Glutamatergic neuron (in vitro differentiated cells): ENCODE data around the gene PDPN. TPM values are rescaled to one million over a fixed set of nuclear protein-coding genes. Genes with fewer than 3 reads are reported as not detected.

ENCODE experiments used
- DNase-seq: peaks from one replicate; pipeline ENCODE4 v3.0.0; 2022
- H3K27ac Mint-ChIP-seq: one replicate; pipeline ENCODE4 v1.8.0; 2020; ENCODE audit warnings: mild to moderate bottlenecking, mixed read lengths, inconsistent platforms; ENCODE audit not compliant: unreplicated experiment
- H3K27me3 Mint-ChIP-seq: one replicate; pipeline ENCODE4 v1.8.0; 2020; ENCODE audit warnings: mild to moderate bottlenecking, moderate library complexity, mixed read lengths, inconsistent platforms; ENCODE audit not compliant: unreplicated experiment
- H3K36me3 Mint-ChIP-seq: one replicate; pipeline ENCODE4 v1.8.0; 2020; ENCODE audit warnings: mild to moderate bottlenecking, mixed read lengths, inconsistent platforms; ENCODE audit not compliant: unreplicated experiment
- H3K4me1 Mint-ChIP-seq: one replicate; pipeline ENCODE4 v1.8.0; 2020; ENCODE audit warnings: mild to moderate bottlenecking, low read depth, mixed read lengths, inconsistent platforms; ENCODE audit not compliant: unreplicated experiment
- H3K4me3 Mint-ChIP-seq: one replicate; pipeline ENCODE4 v1.8.0; 2020; ENCODE audit warnings: mild to moderate bottlenecking, mixed read lengths, inconsistent platforms; ENCODE audit not compliant: unreplicated experiment
- H3K9me3 Mint-ChIP-seq: one replicate; pipeline ENCODE4 v1.8.0; 2020; ENCODE audit warnings: mild to moderate bottlenecking, moderate library complexity, mixed read lengths, inconsistent platforms; ENCODE audit not compliant: unreplicated experiment
- CTCF ChIP-seq: fragments of 200-600 bp; sonication (generic); IDR thresholded peaks from one replicate; pipeline ENCODE4 v1.5.0; 2021; ENCODE audit not compliant: partially characterized antibody, unreplicated experiment
- total RNA-seq: library from RNA; stranded (reverse); fragmentation: NEBNext Ultra II Directional; extraction: Animal tissue kit (Norgen Biotek cat#: 25700); gene quantifications from one replicate; pipeline ENCODE4 v1.2.1, GENCODE V29; 2021; ENCODE audit not compliant: unreplicated experiment

The PDPN gene
- total RNA-seq, 1 donor from 2014 or later, result 4.8 TPM

- Mint-ChIP-seq H3K36me3 (no peaks in the 10 kb centered on the region), H3K4me1 (peaks cover 5% of the 10 kb centered on the region), H3K4me3 (no peak overlapping the region), H3K27me3 (peaks cover 10% of the 10 kb centered on the region), H3K27ac (no peak overlapping the region), H3K9me3 (no peaks in the 10 kb centered on the region)
- no peak for TF ChIP-seq CTCF
- no peak for DNase-seq
These were observed 3.8 kb downstream of the PDPN start for GRCh38 chr1:13587256-13588030.

GRCh38 chr1:13588946-13589796 lies 5.5 kb downstream of the PDPN start:
- DNase-seq, result no peak
- Mint-ChIP-seq H3K36me3 (no peaks in the 10 kb centered on the region), H3K27ac (no peak overlapping the region), H3K27me3 (peaks cover 3% of the 10 kb centered on the region), H3K9me3 (no peaks in the 10 kb centered on the region), H3K4me1 (peaks cover 5% of the 10 kb centered on the region), H3K4me3 (no peak overlapping the region)
- TF ChIP-seq CTCF, result no peak

GRCh38 chr1:13590486-13590885 lies 6.9 kb downstream of the PDPN start:
- Mint-ChIP-seq H3K36me3 (no peaks in the 10 kb centered on the region), H3K4me1 (peaks cover 4% of the 10 kb centered on the region), H3K27ac (no peak overlapping the region), H3K4me3 (no peak overlapping the region), H3K27me3 (peaks cover 3% of the 10 kb centered on the region), H3K9me3 (no peaks in the 10 kb centered on the region)
- TF ChIP-seq CTCF, result no peak
- no peak for DNase-seq

GRCh38 chr1:13593511-13594131 lies 10.0 kb downstream of the PDPN start:
- Mint-ChIP-seq H3K27ac (no peak overlapping the region), H3K4me3 (no peak overlapping the region), H3K4me1 (no peaks in the 10 kb centered on the region), H3K27me3 (peaks cover 3% of the 10 kb centered on the region), H3K9me3 (no peaks in the 10 kb centered on the region), H3K36me3 (no peaks in the 10 kb centered on the region)
- TF ChIP-seq CTCF, result no peak
- no peak for DNase-seq

- Mint-ChIP-seq H3K9me3 (no peaks in the 10 kb centered on the region), H3K4me3 (no peak overlapping the region), H3K27ac (no peak overlapping the region), H3K27me3 (peaks cover 3% of the 10 kb centered on the region), H3K36me3 (no peaks in the 10 kb centered on the region), H3K4me1 (no peaks in the 10 kb centered on the region)
- DNase-seq, result no peak
- TF ChIP-seq CTCF, result no peak
These were observed 11.8 kb downstream of the PDPN start for GRCh38 chr1:13595411-13595810.
